HepG2 (cell line): ENCODE measurements around the gene HSPA1L. TPM values are rescaled to one million over a fixed set of nuclear protein-coding genes. Genes with fewer than 3 reads are reported as not detected.

Experiments used
- ELF1 ChIP-seq: sonication (generic); formaldehyde crosslinking; IDR thresholded peaks from 2 replicates; pipeline ENCODE4 v1.4.0; 2020; ENCODE audit warnings: missing genetic modification reagents
- SMAD9 ChIP-seq: sonication (generic); formaldehyde crosslinking; IDR thresholded peaks from 2 replicates; pipeline ENCODE4 v1.5.1; 2020; ENCODE audit warnings: mild to moderate bottlenecking, missing genetic modification reagents
- SP2 ChIP-seq: sonication (generic); formaldehyde crosslinking; IDR thresholded peaks from 2 replicates; pipeline ENCODE4 v1.5.1; 2020; ENCODE audit warnings: mild to moderate bottlenecking, missing genetic modification reagents
- WIZ ChIP-seq: sonication (generic); formaldehyde crosslinking; IDR thresholded peaks from 2 replicates; pipeline ENCODE4 v1.5.1; 2020; ENCODE audit warnings: mild to moderate bottlenecking, missing genetic modification reagents
- ZNF160 ChIP-seq: sonication (generic); formaldehyde crosslinking; IDR thresholded peaks from 2 replicates; pipeline ENCODE4 v1.8.0; 2022; ENCODE audit warnings: mild to moderate bottlenecking, inconsistent platforms, missing genetic modification reagents
- ZNF263 ChIP-seq: sonication (generic); formaldehyde crosslinking; IDR thresholded peaks from 2 replicates; pipeline ENCODE4 v1.4.0; 2020; ENCODE audit warnings: missing genetic modification reagents
- polyA plus RNA-seq, 8 experiments: library from polyadenylated mRNA; depleted of rRNA in 3 of 8; stranded (reverse) in 7 of 8; unstranded in 1 of 8; fragments of >200 nt; fragmentation: Illumina TruSeq in 4 of 8; extraction: Trizol in 4 of 8; gene quantifications; 2 replicates each; pipeline versions ENCODE4 v1.2.1 to v1.2.3, GENCODE V29; 2011 to 2016; ENCODE audit warnings: low read depth in 4 of 8, missing spikeins in 1 of 8, mixed read lengths in 1 of 8; ENCODE audit not compliant: insufficient read depth in 1 of 8
- total RNA-seq, 5 experiments: library from RNA; depleted of rRNA; stranded (reverse); fragments of >200 nt; fragmentation: Illumina TruSeq; extraction: Trizol; gene quantifications; 2 replicates each; pipeline ENCODE4 v1.2.3, GENCODE V29; 2016; ENCODE audit warnings: low read depth in 1 of 5
- TF ChIP-seq, protein P1 (sequence below): sonication (generic); formaldehyde crosslinking; IDR thresholded peaks from 2 replicates; pipeline ENCODE4 v1.4.0; 2020; ENCODE audit warnings: missing genetic modification reagents
- TF ChIP-seq, protein P2 (sequence below): sonication (generic); formaldehyde crosslinking; IDR thresholded peaks from 2 replicates; pipeline ENCODE4 v1.4.0; 2020; ENCODE audit warnings: mild to moderate bottlenecking, missing genetic modification reagents
- TF ChIP-seq, protein P3 (sequence below): sonication (generic); formaldehyde crosslinking; IDR thresholded peaks from 2 replicates; pipeline ENCODE4 v1.4.0; 2020; ENCODE audit warnings: missing genetic modification reagents, mild to moderate bottlenecking, borderline replicate concordance
- TF ChIP-seq, protein P4 (sequence below): sonication (generic); formaldehyde crosslinking; IDR thresholded peaks from 2 replicates; pipeline ENCODE4 v1.5.1; 2020; ENCODE audit warnings: mild to moderate bottlenecking, missing genetic modification reagents
- TF ChIP-seq, protein P5 (sequence below): sonication (generic); formaldehyde crosslinking; IDR thresholded peaks from 2 replicates; pipeline ENCODE4 v1.4.0; 2020; ENCODE audit warnings: missing genetic modification reagents, borderline replicate concordance
- TF ChIP-seq, protein P6 (sequence below): IDR thresholded peaks from 2 replicates; pipeline ENCODE4 v1.6.1; 2016

HSPA1L gene
- total and polyA plus RNA-seq, 2 of the 13 experiments (the other 11 are each of a cell fraction or from before 2014, with no cell fraction given) = 0.55 to 1.0 TPM

DNA sequence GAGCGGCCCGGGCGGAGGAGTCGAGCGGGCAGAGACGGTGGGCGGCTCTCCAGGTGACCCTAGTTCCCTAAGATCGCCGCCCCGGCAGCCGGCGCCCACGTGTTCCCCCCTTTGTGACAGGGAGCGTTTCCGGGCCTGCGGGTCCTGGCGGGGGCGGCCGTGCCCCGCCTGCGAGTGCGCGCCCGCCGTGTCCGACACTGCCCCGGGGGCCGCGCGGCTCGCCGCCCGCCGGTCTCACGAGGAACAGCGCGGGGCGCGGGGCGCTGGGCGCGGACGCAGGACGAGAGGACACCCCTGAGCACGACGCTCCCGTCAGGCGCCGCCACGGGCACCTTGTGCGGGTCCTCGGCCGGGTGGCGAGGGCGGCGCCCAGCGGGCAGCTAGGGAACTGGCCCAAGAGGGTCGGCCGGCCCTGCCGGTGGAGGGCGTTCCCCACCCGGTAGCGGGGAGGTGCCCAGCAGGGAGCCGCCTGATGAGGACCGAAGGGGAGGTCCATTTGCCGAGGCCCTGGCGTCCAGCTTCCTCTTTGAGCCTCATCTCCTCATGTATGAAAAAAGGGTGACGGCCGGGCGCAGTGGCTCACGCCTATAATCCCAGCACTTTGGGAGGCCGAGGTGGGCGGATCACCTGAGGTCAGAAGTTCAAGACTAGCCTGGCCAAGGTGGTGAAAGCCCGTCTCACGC is 19.3 kb downstream of the HSPA1L start, which contains the start of gene VARS1 (continued):
- TF ChIP-seq, protein P1, sequence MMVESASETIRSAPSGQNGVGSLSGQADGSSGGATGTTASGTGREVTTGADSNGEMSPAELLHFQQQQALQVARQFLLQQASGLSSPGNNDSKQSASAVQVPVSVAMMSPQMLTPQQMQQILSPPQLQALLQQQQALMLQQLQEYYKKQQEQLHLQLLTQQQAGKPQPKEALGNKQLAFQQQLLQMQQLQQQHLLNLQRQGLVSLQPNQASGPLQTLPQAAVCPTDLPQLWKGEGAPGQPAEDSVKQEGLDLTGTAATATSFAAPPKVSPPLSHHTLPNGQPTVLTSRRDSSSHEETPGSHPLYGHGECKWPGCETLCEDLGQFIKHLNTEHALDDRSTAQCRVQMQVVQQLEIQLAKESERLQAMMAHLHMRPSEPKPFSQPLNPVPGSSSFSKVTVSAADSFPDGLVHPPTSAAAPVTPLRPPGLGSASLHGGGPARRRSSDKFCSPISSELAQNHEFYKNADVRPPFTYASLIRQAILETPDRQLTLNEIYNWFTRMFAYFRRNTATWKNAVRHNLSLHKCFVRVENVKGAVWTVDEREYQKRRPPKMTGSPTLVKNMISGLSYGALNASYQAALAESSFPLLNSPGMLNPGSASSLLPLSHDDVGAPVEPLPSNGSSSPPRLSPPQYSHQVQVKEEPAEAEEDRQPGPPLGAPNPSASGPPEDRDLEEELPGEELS (CRISPR knock-in tag) = no peak
- TF ChIP-seq SMAD9 (CRISPR knock-in tag) (no peak), ELF1 (peak; percentile 65), ZNF263 (CRISPR knock-in tag) (peak; percentile 35; the same call in 1 of the 2 replicates), ZNF160 (CRISPR knock-in tag) (no peak; the same call in 1 of the 2 replicates), SP2 (CRISPR knock-in tag) (peak; percentile 17; the same call in 1 of the 2 replicates), WIZ (peak; percentile 81; the same call in 1 of the 2 replicates)
- TF ChIP-seq, protein P2, sequence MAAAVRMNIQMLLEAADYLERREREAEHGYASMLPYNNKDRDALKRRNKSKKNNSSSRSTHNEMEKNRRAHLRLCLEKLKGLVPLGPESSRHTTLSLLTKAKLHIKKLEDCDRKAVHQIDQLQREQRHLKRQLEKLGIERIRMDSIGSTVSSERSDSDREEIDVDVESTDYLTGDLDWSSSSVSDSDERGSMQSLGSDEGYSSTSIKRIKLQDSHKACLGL (CRISPR knock-in tag) = peak; percentile 100
- TF ChIP-seq, protein P3, sequence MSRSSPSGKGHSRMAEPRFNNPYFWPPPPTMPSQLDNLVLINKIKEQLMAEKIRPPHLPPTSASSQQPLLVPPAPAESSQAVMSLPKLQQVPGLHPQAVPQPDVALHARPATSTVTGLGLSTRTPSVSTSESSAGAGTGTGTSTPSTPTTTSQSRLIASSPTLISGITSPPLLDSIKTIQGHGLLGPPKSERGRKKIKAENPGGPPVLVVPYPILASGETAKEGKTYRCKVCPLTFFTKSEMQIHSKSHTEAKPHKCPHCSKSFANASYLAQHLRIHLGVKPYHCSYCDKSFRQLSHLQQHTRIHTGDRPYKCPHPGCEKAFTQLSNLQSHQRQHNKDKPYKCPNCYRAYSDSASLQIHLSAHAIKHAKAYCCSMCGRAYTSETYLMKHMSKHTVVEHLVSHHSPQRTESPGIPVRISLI = peak; percentile 84
- TF ChIP-seq, protein P4, sequence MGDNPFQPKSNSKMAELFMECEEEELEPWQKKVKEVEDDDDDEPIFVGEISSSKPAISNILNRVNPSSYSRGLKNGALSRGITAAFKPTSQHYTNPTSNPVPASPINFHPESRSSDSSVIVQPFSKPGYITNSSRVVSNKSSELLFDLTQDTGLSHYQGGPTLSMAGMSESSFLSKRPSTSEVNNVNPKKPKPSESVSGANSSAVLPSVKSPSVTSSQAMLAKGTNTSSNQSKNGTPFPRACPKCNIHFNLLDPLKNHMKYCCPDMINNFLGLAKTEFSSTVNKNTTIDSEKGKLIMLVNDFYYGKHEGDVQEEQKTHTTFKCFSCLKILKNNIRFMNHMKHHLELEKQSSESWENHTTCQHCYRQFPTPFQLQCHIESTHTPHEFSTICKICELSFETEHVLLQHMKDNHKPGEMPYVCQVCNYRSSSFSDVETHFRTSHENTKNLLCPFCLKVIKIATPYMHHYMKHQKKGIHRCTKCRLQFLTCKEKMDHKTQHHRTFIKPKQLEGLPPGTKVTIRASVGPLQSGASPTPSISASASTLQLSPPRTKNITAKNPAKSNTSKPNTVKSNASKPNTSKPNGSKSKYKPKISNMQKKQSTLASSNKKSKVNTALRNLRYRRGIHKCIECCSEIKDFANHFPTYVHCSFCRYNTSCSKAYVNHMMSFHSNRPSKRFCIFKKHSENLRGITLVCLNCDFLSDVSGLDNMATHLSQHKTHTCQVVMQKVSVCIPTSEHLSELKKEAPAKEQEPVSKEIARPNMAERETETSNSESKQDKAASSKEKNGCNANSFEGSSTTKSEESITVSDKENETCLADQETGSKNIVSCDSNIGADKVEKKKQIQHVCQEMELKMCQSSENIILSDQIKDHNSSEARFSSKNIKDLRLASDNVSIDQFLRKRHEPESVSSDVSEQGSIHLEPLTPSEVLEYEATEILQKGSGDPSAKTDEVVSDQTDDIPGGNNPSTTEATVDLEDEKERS (CRISPR knock-in tag) = peak; percentile 45
- TF ChIP-seq, protein P5, sequence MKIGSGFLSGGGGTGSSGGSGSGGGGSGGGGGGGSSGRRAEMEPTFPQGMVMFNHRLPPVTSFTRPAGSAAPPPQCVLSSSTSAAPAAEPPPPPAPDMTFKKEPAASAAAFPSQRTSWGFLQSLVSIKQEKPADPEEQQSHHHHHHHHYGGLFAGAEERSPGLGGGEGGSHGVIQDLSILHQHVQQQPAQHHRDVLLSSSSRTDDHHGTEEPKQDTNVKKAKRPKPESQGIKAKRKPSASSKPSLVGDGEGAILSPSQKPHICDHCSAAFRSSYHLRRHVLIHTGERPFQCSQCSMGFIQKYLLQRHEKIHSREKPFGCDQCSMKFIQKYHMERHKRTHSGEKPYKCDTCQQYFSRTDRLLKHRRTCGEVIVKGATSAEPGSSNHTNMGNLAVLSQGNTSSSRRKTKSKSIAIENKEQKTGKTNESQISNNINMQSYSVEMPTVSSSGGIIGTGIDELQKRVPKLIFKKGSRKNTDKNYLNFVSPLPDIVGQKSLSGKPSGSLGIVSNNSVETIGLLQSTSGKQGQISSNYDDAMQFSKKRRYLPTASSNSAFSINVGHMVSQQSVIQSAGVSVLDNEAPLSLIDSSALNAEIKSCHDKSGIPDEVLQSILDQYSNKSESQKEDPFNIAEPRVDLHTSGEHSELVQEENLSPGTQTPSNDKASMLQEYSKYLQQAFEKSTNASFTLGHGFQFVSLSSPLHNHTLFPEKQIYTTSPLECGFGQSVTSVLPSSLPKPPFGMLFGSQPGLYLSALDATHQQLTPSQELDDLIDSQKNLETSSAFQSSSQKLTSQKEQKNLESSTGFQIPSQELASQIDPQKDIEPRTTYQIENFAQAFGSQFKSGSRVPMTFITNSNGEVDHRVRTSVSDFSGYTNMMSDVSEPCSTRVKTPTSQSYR (CRISPR knock-in tag) = no peak
- TF ChIP-seq, protein P6, sequence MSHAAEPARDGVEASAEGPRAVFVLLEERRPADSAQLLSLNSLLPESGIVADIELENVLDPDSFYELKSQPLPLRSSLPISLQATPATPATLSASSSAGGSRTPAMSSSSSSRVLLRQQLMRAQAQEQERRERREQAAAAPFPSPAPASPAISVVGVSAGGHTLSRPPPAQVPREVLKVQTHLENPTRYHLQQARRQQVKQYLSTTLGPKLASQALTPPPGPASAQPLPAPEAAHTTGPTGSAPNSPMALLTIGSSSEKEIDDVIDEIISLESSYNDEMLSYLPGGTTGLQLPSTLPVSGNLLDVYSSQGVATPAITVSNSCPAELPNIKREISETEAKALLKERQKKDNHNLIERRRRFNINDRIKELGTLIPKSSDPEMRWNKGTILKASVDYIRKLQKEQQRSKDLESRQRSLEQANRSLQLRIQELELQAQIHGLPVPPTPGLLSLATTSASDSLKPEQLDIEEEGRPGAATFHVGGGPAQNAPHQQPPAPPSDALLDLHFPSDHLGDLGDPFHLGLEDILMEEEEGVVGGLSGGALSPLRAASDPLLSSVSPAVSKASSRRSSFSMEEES (CRISPR knock-in tag) = no peak
